GM19099 (cell line): Measurements from ENCODE around the gene CABP4.

Experiments
- POLR2A ChIP-seq: IDR thresholded peaks from 3 replicates; pipeline ENCODE4 v1.6.1; 2011; ENCODE audit warnings: low read depth; ENCODE audit not compliant: insufficient read length; ENCODE audit errors: extremely low read depth

CABP4 gene

GRCh38 chr11:67501854-67502253, 46.7 kb downstream of the CABP4 start:
- TF ChIP-seq POLR2A: no peak

- TF ChIP-seq POLR2A: no peak
Measured at GRCh38 chr11:67502328-67502979, 47.3 kb downstream of the CABP4 start.

DNA sequence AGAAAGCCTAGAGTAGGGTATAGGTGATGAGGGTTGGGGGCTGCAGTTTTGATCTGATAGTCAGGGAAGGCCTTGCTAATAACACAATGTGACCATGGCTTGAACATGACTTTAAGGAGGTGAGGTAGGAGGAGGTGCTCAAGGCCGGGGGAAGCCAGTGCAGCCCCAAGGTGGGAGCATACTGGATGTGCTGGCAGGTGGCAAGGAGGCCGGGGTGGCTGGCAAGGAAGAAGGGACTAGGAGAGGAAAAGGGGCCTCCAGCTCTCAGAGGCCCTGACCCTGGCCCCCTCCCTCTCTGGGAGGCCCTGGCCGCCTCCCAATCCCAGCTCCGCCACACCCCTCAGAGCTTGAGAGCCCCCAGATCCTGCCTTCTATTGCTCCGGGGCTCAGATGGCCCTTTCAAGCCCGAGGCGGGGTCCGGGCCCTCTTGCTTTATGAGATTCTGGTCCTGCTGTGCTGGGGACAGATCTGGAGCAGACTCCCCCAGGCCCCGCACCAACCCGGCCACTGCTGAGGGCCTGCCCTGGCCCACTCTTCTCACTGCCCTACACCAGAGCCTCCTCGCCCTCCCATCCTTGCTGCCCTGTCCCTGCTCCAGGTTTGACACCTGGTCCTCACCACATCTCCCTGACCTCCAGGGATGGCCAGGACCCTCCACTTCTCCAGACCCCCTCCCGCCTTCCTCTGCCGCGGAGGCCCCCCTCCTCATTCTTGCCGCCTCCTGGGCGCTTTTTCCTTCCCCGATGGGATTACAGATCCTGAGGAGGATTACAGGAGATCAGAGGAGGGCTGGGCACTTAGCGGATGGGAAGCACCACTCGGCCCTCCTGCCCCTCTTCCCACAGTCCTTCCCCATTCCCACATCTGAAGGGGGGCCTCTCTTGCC, 48.2 kb downstream of the CABP4 start:
- no peak for TF ChIP-seq POLR2A

- TF ChIP-seq POLR2A: no peak
Measured at GRCh38 chr11:67504005-67504949, 49.1 kb downstream of the CABP4 start.

DNA sequence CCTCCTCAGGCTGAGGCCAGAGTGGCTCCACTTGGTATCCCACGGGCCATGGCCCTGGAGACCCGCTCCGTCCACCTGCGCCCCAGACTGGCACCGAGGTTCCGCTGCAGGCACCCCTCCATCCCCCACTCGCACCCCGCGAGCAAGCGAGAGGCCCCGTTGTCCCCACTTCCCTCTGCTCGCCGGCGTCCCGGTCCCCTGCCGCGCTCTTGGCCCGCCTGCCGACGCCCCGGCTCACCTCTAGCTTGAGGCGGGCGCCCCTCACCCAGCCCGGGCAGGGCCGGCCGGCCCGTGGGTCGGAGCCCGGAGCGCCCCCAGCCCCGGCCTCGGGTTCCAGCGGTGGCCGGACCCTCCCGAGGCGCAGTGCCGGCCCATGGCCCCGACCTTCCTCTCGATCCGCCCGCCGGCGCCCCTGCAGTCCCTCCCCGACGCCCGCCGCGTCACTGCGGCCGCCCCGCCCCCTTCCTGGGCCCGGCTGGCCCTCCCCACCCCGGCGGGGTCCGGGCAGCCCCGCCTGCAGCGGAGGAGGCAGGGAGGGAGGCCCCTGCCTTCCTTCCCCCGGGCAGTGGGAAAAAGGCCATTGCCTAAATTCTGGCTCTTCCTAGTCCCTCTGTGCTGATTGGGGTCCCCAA, 49.9 kb downstream of the CABP4 start, which contains the start of gene PITPNM1:
Gene PITPNM1 (minus strand): TSS at position 414 of the 632 bp plus-strand sequence. CDS start 1,183 bp downstream, outside the sequence.
- TF ChIP-seq POLR2A: peak; percentile 48

- no peak for TF ChIP-seq POLR2A
Measured at GRCh38 chr11:67505605-67506396, 50.6 kb downstream of the CABP4 start.

- TF ChIP-seq POLR2A: peak; percentile 14
Measured at GRCh38 chr11:67506426-67507051, 51.4 kb downstream of the CABP4 start.

DNA sequence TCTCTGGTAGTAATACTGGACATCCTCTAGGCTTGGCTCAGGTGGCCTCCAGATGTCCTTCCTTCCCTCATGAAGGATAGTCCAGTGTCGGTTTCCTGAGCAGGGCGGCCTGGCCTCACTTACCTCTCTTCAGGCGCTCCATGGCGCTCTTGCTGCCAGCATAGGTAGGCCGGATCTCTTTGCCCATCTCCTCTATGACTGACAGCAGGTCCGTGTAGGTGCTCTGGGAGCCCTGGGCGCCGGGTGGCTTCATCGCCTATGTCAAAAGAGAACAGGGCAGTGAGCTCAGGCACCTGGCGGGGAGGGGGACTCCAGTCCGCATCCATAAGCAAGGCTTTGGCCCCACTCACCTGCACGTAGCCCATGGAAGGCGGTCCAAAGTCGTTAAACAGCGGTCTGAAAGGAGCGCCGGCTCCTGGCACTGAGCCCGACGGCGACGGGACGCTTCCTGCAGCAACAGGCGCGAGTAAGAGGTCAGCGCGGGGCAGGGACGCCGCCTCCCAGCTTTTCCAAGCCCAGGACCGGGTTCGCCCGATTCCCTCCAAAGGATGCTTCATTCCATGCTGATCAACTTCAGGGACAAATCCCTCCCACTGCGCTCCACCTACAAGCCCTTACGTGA, 52.2 kb downstream of the CABP4 start:
- no peak for TF ChIP-seq POLR2A

DNA sequence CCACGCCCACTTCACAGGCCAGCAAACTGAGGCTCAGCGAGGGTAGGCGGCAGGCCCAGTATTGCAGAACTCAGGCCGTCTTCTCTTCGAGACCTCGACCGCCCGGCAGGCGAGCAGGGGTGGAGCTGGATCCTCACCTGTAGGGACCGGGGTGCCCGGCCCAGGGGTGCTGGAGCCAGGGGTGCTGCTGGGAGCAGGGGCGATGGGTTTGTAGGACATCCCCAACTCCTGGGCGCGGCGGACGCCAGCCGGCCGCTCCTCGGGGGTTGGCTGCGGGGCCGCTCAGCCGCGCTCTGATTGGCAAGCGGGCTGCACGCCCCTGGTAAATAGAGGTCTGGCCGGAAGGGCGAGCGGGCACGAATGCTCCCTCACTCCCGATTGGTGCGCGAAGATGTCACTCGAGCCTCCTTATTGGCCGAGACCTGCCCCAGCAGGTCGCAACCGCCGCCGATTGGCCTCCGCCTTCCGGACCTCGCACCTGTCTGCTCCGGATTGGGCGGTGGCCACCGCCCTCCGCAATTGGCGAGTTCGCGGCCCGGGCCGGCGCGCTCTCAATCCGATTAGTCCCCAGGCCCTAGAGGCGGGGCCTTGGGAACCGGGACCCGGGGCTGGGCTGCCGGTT, 52.8 kb downstream of the CABP4 start, which contains the start of gene CDK2AP2:
Gene CDK2AP2 (minus strand): TSS at position 299 of the 622 bp plus-strand sequence. CDS start 80 bp downstream, at position 219.
- peak; percentile 75 for TF ChIP-seq POLR2A

- peak; percentile 63 for TF ChIP-seq POLR2A
Measured at GRCh38 chr11:67508486-67509121, 53.5 kb downstream of the CABP4 start.

- TF ChIP-seq POLR2A: no peak
Measured at GRCh38 chr11:67510023-67510345, 54.8 kb downstream of the CABP4 start.
